ENCODE measurements around the gene TENM3. TPM values are rescaled to one million over a fixed set of nuclear protein-coding genes. Genes with fewer than 3 reads are reported as not detected.
A peak's percentile ranks its signal among the peaks of the same experiment; 100 is the strongest.

Gene TENM3
- total and polyA plus RNA-seq, 2 donors (not counting 3 experiments of a cell fraction or from before 2014, with no cell fraction given) = 3.2 to 6.2 TPM

DNA sequence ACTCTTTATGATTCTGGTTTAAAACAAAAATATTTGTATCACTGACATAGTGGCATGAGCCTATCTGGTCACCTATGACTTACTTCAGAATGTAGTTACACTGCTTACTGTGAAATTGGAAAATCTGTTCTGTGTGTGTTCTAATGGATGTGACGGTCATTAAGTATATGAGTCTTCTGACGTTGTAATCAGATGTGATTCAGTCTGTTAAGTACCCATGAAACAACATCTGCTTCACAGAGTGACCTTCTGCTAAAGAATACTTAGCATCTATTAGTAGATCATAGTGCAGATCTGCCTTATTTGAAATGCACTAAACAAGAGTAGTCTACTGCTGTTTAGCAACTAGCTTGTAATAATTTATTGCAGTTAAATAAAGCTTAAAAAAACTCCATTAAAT is 356.9 kb downstream of the TENM3 start:
- FAIRE-seq = no peak
- Histone ChIP-seq H3K27me3 (ENCODE audit: control insufficient read depth in 2 of 2, insufficient read depth in 2 of 2, low read length in 2 of 2) (no peaks in the 10 kb centered on the region), H3K9ac (replicated peaks; ENCODE audit: extremely low read depth, insufficient read depth, low read length) (no peak overlapping the region), H3K4me1 (ENCODE audit: control insufficient read depth, extremely low read depth, insufficient read depth, low read length) (peaks cover 21% of the 10 kb centered on the region), H4K20me1 (replicated peaks; ENCODE audit: control insufficient read depth, extremely low read depth, insufficient read depth, low read length) (no peaks in the 10 kb centered on the region), H3K79me2 (ENCODE audit: control insufficient read depth, insufficient read depth, low read length) (no peaks in the 10 kb centered on the region), H3K4me3 (replicated peaks in 1 of 3; ENCODE audit: insufficient read depth in 1 of 3, low read depth in 1 of 3, low read length in 3 of 3) (no peak overlapping the region), H3K27ac (ENCODE audit: insufficient read depth, low read depth, low read length) (no peak overlapping the region), H2AFZ (ENCODE audit: low read depth, low read length) (peak overlapping the region; percentile 4), H3K9me1 (replicated peaks; ENCODE audit: control insufficient read depth, extremely low read depth, insufficient read depth, low read length) (no peaks in the 10 kb centered on the region), H3K36me3 (ENCODE audit: control insufficient read depth in 2 of 2, extremely low read depth in 1 of 2, insufficient read depth in 2 of 2, low read length in 2 of 2) (no peaks in the 10 kb centered on the region), H3K4me2 (ENCODE audit: insufficient read depth, low read length) (no peak overlapping the region), H3K9me3 (replicated peaks; ENCODE audit: control insufficient read depth, insufficient read depth, low read length) (no peaks in the 10 kb centered on the region)
- dilution Hi-C loops (cut with MboI; ENCODE audit: extremely low pct_ligation_motif_present, low sequenced_read_pairs) (no loop called here), intact Hi-C loops (cut with micrococcal nuclease) (loop anchor here (10.0 kb wide), 1 partner anchor 905 kb away; the partner anchor contains the start of gene ING2)
- CTCF ChIA-PET = no interaction called here
- DNase-seq (ENCODE audit: low read depth, low spot score) = no peak
- BruUV-seq (replicated peaks) = no TSS peak
- TF ChIP-seq CTCF (IDR thresholded peaks at IDR 0.05; ENCODE audit: extremely low read depth in 1 of 2, insufficient read depth in 1 of 2, low read depth in 1 of 2, low read length in 2 of 2) = no peak
- TF ChIP-seq FOS (IDR thresholded peaks at IDR 0.05; ENCODE audit: borderline replicate concordance, insufficient read depth, low read length) = no peak
- no peak for TF ChIP-seq GATA2 (IDR thresholded peaks at IDR 0.05; ENCODE audit: insufficient read depth, insufficient read length, low read depth, low read length)
- no peak for TF ChIP-seq POLR2AphosphoS5 (IDR thresholded peaks at IDR 0.05; ENCODE audit: insufficient read depth, low read depth, low read length)
- TF ChIP-seq MYC (IDR thresholded peaks at IDR 0.05; ENCODE audit: low read depth, low read length) = no peak
- TF ChIP-seq POLR2A (IDR thresholded peaks at IDR 0.05; ENCODE audit: low read depth, low read length) = no peak
- TF ChIP-seq, protein P1, sequence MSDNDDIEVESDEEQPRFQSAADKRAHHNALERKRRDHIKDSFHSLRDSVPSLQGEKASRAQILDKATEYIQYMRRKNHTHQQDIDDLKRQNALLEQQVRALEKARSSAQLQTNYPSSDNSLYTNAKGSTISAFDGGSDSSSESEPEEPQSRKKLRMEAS (IDR thresholded peaks at IDR 0.05; ENCODE audit: insufficient read depth, insufficient read length) = no peak
- TF ChIP-seq EZH2 (IDR thresholded peaks at IDR 0.05; ENCODE audit: borderline replicate concordance, low read depth, low read length, severe bottlenecking) = no peak
- no peak for TF ChIP-seq JUN (IDR thresholded peaks at IDR 0.05; ENCODE audit: borderline replicate concordance, insufficient read depth, insufficient read length, low read depth)
- POLR2A ChIA-PET = no interaction called here
